ENCODE measurements around the gene TAOK3. TPM values are rescaled to one million over a fixed set of nuclear protein-coding genes. Genes with fewer than 3 reads are reported as not detected.

TAOK3 gene
- total RNA-seq, 1 donor from 2014 or later: 13.5 TPM

DNA sequence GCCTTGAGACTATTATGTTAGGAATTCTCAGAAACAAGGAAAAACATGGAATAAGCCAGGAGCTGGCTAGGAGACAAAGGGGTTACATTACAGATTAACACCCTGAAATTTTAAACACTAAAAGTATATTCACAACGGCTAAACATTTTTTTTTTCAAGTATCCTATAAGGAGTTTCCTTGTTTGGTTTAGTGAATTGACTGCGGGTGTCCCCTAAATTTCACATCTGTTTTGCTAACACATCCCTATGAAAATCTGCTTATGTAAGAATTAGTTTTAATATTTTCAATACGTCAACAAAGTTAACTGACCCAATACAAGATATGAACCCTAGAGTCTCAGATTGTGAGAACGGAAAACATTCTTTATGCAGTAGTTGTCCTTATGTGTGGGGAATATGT is 19.0 kb downstream of the TAOK3 start:
- TF ChIP-seq, protein P1, sequence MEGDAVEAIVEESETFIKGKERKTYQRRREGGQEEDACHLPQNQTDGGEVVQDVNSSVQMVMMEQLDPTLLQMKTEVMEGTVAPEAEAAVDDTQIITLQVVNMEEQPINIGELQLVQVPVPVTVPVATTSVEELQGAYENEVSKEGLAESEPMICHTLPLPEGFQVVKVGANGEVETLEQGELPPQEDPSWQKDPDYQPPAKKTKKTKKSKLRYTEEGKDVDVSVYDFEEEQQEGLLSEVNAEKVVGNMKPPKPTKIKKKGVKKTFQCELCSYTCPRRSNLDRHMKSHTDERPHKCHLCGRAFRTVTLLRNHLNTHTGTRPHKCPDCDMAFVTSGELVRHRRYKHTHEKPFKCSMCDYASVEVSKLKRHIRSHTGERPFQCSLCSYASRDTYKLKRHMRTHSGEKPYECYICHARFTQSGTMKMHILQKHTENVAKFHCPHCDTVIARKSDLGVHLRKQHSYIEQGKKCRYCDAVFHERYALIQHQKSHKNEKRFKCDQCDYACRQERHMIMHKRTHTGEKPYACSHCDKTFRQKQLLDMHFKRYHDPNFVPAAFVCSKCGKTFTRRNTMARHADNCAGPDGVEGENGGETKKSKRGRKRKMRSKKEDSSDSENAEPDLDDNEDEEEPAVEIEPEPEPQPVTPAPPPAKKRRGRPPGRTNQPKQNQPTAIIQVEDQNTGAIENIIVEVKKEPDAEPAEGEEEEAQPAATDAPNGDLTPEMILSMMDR (IDR thresholded peaks at IDR 0.05; ENCODE audit: insufficient read depth, low read length, poor library complexity, severe bottlenecking): no peak
- no peak overlapping the region for H3K4me3 ChIP-seq (ENCODE audit: low read depth, low read length)
- no peaks in the 10 kb centered on the region for H3K36me3 ChIP-seq (ENCODE audit: control insufficient read depth, insufficient read depth, low read length)
- DNase-seq (ENCODE audit: low read depth): no peak
- H3K27me3 ChIP-seq (ENCODE audit: control insufficient read depth, insufficient read depth, low read length): no peaks in the 10 kb centered on the region

DNA sequence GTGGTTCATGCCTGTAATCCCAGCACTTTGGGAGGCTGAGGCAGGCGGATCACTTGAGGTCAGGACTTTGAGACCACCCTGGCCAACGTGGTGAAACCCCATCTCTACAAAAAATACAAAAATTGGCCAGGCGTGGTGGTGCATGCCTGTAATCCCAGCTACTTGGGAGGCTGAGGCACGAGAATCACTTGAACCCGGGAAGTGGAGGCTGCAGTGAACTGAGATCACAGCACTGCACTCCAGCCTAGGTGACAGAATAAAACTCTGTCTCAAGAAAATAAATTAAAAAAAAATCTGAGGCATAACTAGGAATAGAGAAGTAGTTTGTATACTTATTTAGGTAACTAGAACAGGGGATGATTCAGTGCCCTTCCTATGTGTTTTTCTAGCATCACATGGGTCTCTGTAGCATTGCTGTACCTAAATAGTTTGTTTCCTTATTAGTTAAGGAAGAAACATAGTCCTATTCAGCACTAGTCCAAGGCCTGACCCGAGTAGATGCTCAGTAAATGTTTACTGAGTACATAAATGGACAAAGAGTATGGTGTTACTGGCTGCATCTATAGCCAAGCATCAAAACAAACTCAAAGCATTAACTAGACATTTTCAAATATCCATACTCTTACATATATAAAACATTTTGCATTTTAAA is 21.7 kb downstream of the TAOK3 start:
- TF ChIP-seq, protein P1 (IDR thresholded peaks at IDR 0.05; ENCODE audit: insufficient read depth, low read length, poor library complexity, severe bottlenecking): no peak
- no peak overlapping the region for H3K4me3 ChIP-seq (ENCODE audit: low read depth, low read length)
- DNase-seq (ENCODE audit: low read depth): no peak
- no peaks in the 10 kb centered on the region for H3K36me3 ChIP-seq (ENCODE audit: control insufficient read depth, insufficient read depth, low read length)
- no peaks in the 10 kb centered on the region for H3K27me3 ChIP-seq (ENCODE audit: control insufficient read depth, insufficient read depth, low read length)

DNA sequence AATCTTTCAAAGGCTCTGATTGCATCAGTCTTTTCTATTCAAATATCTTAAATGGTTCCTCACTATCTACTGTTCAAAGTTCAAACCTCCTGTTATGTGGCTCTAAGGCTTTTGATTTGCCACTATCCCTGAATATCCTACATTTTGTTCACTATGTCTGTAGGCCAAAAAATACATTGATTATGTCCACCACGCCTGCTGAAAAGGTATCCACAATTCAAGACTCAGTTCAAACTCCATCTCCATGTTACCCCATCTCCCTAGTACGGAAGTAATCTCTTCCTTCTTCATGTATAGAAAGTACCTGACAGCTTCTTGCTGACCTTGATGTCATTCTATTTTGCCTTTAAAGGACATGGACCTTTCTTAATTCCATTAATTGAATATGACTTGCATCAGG is 24.8 kb downstream of the TAOK3 start:
- DNase-seq (ENCODE audit: low read depth): no peak
- TF ChIP-seq, protein P1 (IDR thresholded peaks at IDR 0.05; ENCODE audit: insufficient read depth, low read length, poor library complexity, severe bottlenecking): no peak
- H3K27me3 ChIP-seq (ENCODE audit: control insufficient read depth, insufficient read depth, low read length): no peaks in the 10 kb centered on the region
- no peaks in the 10 kb centered on the region for H3K36me3 ChIP-seq (ENCODE audit: control insufficient read depth, insufficient read depth, low read length)
- H3K4me3 ChIP-seq (ENCODE audit: low read depth, low read length): no peak overlapping the region

DNA sequence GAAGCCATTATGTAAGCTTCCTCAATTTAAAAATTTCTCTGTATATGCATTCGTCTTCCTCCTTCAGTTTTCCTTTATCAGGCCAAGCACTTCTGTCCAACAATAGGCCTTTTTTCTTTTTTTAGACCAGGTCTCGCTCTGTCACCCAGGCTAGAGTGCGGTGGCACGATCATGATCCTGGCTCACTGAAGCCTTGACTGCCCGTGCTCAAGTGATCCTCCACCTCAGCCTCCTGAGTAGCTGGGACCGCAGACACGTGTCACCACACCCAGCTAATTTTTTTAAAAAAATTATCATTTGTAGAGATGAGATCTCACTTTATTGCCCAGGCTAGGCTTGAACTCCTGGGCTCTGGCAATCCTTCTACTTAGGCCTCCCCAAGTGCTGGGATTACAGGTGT is 25.8 kb downstream of the TAOK3 start:
- TF ChIP-seq, protein P1 (IDR thresholded peaks at IDR 0.05; ENCODE audit: insufficient read depth, low read length, poor library complexity, severe bottlenecking): no peak
- DNase-seq (ENCODE audit: low read depth): no peak
- Histone ChIP-seq H3K4me3 (ENCODE audit: low read depth, low read length) (no peak overlapping the region), H3K36me3 (ENCODE audit: control insufficient read depth, insufficient read depth, low read length) (no peaks in the 10 kb centered on the region), H3K27me3 (ENCODE audit: control insufficient read depth, insufficient read depth, low read length) (no peaks in the 10 kb centered on the region)

DNA sequence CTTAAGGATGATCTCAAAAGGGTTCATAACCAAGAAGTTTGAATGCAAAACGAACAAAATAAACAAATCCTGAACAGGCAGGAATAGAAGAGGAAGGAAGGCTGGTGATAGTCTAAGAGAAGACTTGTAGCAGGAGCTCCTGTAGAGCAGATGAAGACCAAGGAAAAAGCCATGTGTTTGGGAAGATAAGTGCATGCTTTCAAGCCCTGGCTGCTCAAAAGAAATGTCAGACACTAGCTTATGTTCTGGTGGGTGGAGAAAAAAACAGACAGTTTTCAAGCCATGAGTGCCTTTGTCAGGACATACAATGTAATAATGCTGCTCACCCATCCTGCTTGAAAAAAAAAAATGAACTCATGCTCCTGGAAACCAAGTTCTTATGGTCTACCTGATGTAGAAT is 27.4 kb downstream of the TAOK3 start:
- Histone ChIP-seq H3K4me3 (ENCODE audit: low read depth, low read length) (no peak overlapping the region), H3K27me3 (ENCODE audit: control insufficient read depth, insufficient read depth, low read length) (no peaks in the 10 kb centered on the region), H3K36me3 (ENCODE audit: control insufficient read depth, insufficient read depth, low read length) (no peaks in the 10 kb centered on the region)
- TF ChIP-seq, protein P1 (IDR thresholded peaks at IDR 0.05; ENCODE audit: insufficient read depth, low read length, poor library complexity, severe bottlenecking): no peak
- no peak for DNase-seq (ENCODE audit: low read depth)

DNA sequence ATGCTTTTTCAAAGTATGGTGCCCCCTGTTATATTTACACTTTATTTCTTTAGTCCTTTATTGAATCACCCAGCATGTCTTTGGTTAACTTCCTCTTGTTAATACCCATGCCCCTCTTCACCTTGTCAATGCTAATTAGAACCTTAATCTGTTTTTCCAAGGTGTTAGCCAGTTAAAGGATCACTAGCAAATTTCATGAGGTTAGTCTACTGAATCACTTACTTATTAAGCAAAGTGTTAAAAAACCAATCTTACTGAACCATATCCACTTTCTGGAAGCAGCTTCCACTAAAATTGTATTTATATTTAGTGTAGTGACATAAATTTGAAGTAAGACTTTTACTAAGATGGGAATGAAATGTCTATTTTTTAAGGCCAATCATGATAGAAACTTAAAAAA is 27.9 kb downstream of the TAOK3 start:
- H3K27me3 ChIP-seq (ENCODE audit: control insufficient read depth, insufficient read depth, low read length): no peaks in the 10 kb centered on the region
- TF ChIP-seq, protein P1 (IDR thresholded peaks at IDR 0.05; ENCODE audit: insufficient read depth, low read length, poor library complexity, severe bottlenecking): no peak

More for the DNA sequence above, 27.9 kb downstream of the TAOK3 start:
- no peak for DNase-seq (ENCODE audit: low read depth)
- H3K36me3 ChIP-seq (ENCODE audit: control insufficient read depth, insufficient read depth, low read length): no peaks in the 10 kb centered on the region
- no peak overlapping the region for H3K4me3 ChIP-seq (ENCODE audit: low read depth, low read length)

Data from kidney epithelial cell (primary cell).